NCI-H1417 treated with DMSO at 0.1 percent for 48 hours (cell line): Measurements from ENCODE around the gene RFXAP.
"Not testable (repeated sequence)": the region's sequence is repeated elsewhere in the genome, so short reads cannot be mapped to it uniquely, and the experiment has no call there.

Experiments
- DNase-seq: peaks from one replicate; lab custom pipeline; 2025; lab: John Stamatoyannopoulos, UW

RFXAP gene

GRCh38 chr13:36818804-36819738 lies at the start of gene RFXAP:
TSS of gene RFXAP (plus strand) at chr13:36819222. CDS start at chr13:36819358, 136 bp downstream.
- DNase-seq: peak; percentile 63

GRCh38 chr13:36769545-36769944 lies 49.5 kb upstream of the RFXAP start:
- DNase-seq: no peak

GRCh38 chr13:36770741-36771140 lies 48.3 kb upstream of the RFXAP start:
- DNase-seq: no peak

GRCh38 chr13:36772853-36773252 lies 46.2 kb upstream of the RFXAP start:
- DNase-seq: no peak

GRCh38 chr13:36774931-36775330 lies 44.1 kb upstream of the RFXAP start:
- DNase-seq: no peak

- no peak for DNase-seq
Measured at GRCh38 chr13:36776175-36776574, 42.8 kb upstream of the RFXAP start.

- DNase-seq: no peak
Measured at GRCh38 chr13:36778083-36778671, 40.8 kb upstream of the RFXAP start.

- no peak for DNase-seq
Measured at GRCh38 chr13:36783890-36784289, 35.1 kb upstream of the RFXAP start.

- not testable (repeated sequence) for DNase-seq
Measured at GRCh38 chr13:36786175-36786574, 32.8 kb upstream of the RFXAP start.

GRCh38 chr13:36787181-36787580 lies 31.8 kb upstream of the RFXAP start:
- no peak for DNase-seq

- DNase-seq: no peak
Measured at GRCh38 chr13:36788276-36788675, 30.7 kb upstream of the RFXAP start.

GRCh38 chr13:36789061-36789460 lies 30.0 kb upstream of the RFXAP start:
- DNase-seq: no peak

- no peak for DNase-seq
Measured at GRCh38 chr13:36789730-36790129, 29.3 kb upstream of the RFXAP start.

GRCh38 chr13:36794706-36795105 lies 24.3 kb upstream of the RFXAP start:
- no peak for DNase-seq

- no peak for DNase-seq
Measured at GRCh38 chr13:36795463-36795862, 23.6 kb upstream of the RFXAP start.

- DNase-seq: no peak
Measured at GRCh38 chr13:36796052-36796451, 23.0 kb upstream of the RFXAP start.

- DNase-seq: no peak
Measured at GRCh38 chr13:36801035-36801434, 18.0 kb upstream of the RFXAP start.

GRCh38 chr13:36804588-36804987 lies 14.4 kb upstream of the RFXAP start:
- no peak for DNase-seq

- no peak for DNase-seq
Measured at GRCh38 chr13:36806102-36806501, 12.9 kb upstream of the RFXAP start.

- DNase-seq: no peak
Measured at GRCh38 chr13:36807616-36808015, 11.4 kb upstream of the RFXAP start.

- no peak for DNase-seq
Measured at GRCh38 chr13:36813225-36813624, 5.8 kb upstream of the RFXAP start.

GRCh38 chr13:36814465-36814864 lies 4.6 kb upstream of the RFXAP start:
- no peak for DNase-seq

GRCh38 chr13:36815062-36815461 lies 4.0 kb upstream of the RFXAP start:
- no peak for DNase-seq
